HL-60/S4 treated with phorbol 12-myristate 13-acetate at 8.2 ng/mL for 4 days and 3 days (cell line): ENCODE measurements around the gene POSTN.

Experiments
- in situ Hi-C: fragments of 300-500 bp; cut with MboI; formaldehyde crosslinking; loops from 2 replicates; pipeline ENCODE4 v1.15.0; 2022; ENCODE audit warnings: low sequenced_read_pairs

Gene POSTN

GRCh38 chr13:37526710-37527473 lies 71.7 kb downstream of the POSTN start:
- in situ Hi-C loops: no loop called here

- in situ Hi-C loops: no loop called here
These were observed 83.3 kb downstream of the POSTN start for GRCh38 chr13:37515226-37515625.
